Activated CD8-positive, alpha-beta T cell treated with anti-CD3 and anti-CD28 coated beads for 36 hours (primary cell): Measurements from ENCODE around the gene DCXR. TPM values are rescaled to one million over a fixed set of nuclear protein-coding genes. Genes with fewer than 3 reads are reported as not detected.

Experiments
- ATAC-seq: fragments of 200-7000 bp; cut with Tn5 transposase; one replicate; pipeline ENCODE4 v1.10.0; 2021; ENCODE audit warnings: mild to moderate bottlenecking, moderate library complexity
- CTCF ChIA-PET: fragments of 350-600 bp; sonication (Branson Sonifier 250); formaldehyde crosslinking; loops from one replicate; lab custom pipeline; 2021; ENCODE audit warnings: antibody characterized with exemption; lab: Charles Lee
- POLR2A ChIA-PET: fragments of 350-600 bp; sonication (Branson Sonifier 250); formaldehyde crosslinking; loops from one replicate; lab custom pipeline; 2021; ENCODE audit warnings: antibody characterized with exemption; lab: Charles Lee
- DNase-seq: peaks from one replicate; pipeline ENCODE4 v3.0.0-alpha.2; 2020
- H3K27ac Mint-ChIP-seq: one replicate; pipeline ENCODE4 v1.8.0; 2021; ENCODE audit warnings: mild to moderate bottlenecking, mixed read lengths
- H3K27me3 Mint-ChIP-seq: one replicate; pipeline ENCODE4 v1.8.0; 2021; ENCODE audit warnings: mixed read lengths
- H3K36me3 Mint-ChIP-seq: one replicate; pipeline ENCODE4 v1.8.0; 2021; ENCODE audit warnings: low read depth, mixed read lengths
- H3K4me1 Mint-ChIP-seq: one replicate; pipeline ENCODE4 v1.8.0; 2021; ENCODE audit warnings: low read depth, mixed read lengths
- H3K4me3 Mint-ChIP-seq: one replicate; pipeline ENCODE4 v1.8.0; 2021; ENCODE audit warnings: mild to moderate bottlenecking, moderate library complexity, mixed read lengths
- H3K9me3 Mint-ChIP-seq: one replicate; pipeline ENCODE4 v1.8.0; 2021; ENCODE audit warnings: mixed read lengths
- CTCF ChIP-seq: fragments of 200-600 bp; IDR thresholded peaks from one replicate; pipeline ENCODE4 v1.8.0; 2022; ENCODE audit warnings: antibody characterized with exemption, mild to moderate bottlenecking
- intact Hi-C: fragments of 100-400 bp; cut with micrococcal nuclease; formaldehyde crosslinking; loops from one replicate; pipeline ENCODE4 v1.10.0; 2022
- total RNA-seq, 2 experiments: library from RNA; stranded (reverse); gene quantifications; one replicate each; pipeline ENCODE4 v1.2.3, GENCODE V29; 2021

DCXR gene
- total RNA-seq, 2 experiments from 2014 or later: 99.2 to 101 TPM

GRCh38 chr17:82009413-82009812 is 28.1 kb downstream of the DCXR start:
- no peak for TF ChIP-seq CTCF
- no peaks in the 10 kb centered on the region for H3K36me3 Mint-ChIP-seq
- POLR2A ChIA-PET: no interaction called here
- H3K4me1 Mint-ChIP-seq: peaks cover 6% of the 10 kb centered on the region
- intact Hi-C loops: no loop called here
- peak; percentile 74 for ATAC-seq
- peak overlapping the region; percentile 30 for H3K27ac Mint-ChIP-seq
- no peaks in the 10 kb centered on the region for H3K27me3 Mint-ChIP-seq
- CTCF ChIA-PET: interaction anchor here (1.0 to 1.6 kb wide), 3 partner anchors 10 to 50 kb away, joined by 3 to 7 read pairs (median 4); no protein-coding TSS in a partner anchor
- no peak overlapping the region for H3K4me3 Mint-ChIP-seq
- peak; percentile 67 for DNase-seq
- H3K9me3 Mint-ChIP-seq: no peaks in the 10 kb centered on the region

- TF ChIP-seq CTCF: no peak
- CTCF ChIA-PET: interaction anchor here (1.6 kb wide), 1 partner anchor 11 kb away, joined by 7 read pairs; no protein-coding TSS in a partner anchor
- DNase-seq (no peak), ATAC-seq (peak; percentile 10)
- H3K36me3 Mint-ChIP-seq: no peaks in the 10 kb centered on the region
- peaks cover 6% of the 10 kb centered on the region for H3K4me1 Mint-ChIP-seq
- H3K27me3 Mint-ChIP-seq: no peaks in the 10 kb centered on the region
- intact Hi-C loops: no loop called here
- H3K4me3 Mint-ChIP-seq: no peak overlapping the region
- POLR2A ChIA-PET: no interaction called here
- no peaks in the 10 kb centered on the region for H3K9me3 Mint-ChIP-seq
- H3K27ac Mint-ChIP-seq: no peak overlapping the region
Observed at GRCh38 chr17:82008941-82009405, 28.5 kb downstream of the DCXR start.

- POLR2A ChIA-PET: no interaction called here
- intact Hi-C loops: no loop called here
- CTCF ChIA-PET: no interaction called here
- Mint-ChIP-seq H3K9me3 (no peaks in the 10 kb centered on the region), H3K27ac (no peak overlapping the region), H3K4me1 (peaks cover 6% of the 10 kb centered on the region), H3K36me3 (no peaks in the 10 kb centered on the region), H3K4me3 (no peak overlapping the region), H3K27me3 (no peaks in the 10 kb centered on the region)
- ATAC-seq (no peak), DNase-seq (no peak)
- TF ChIP-seq CTCF: no peak
Observed at GRCh38 chr17:82008258-82008940, 29.1 kb downstream of the DCXR start.

GRCh38 chr17:82007495-82008257 is 29.8 kb downstream of the DCXR start:
- intact Hi-C loops: no loop called here
- Mint-ChIP-seq H3K27ac (no peak overlapping the region), H3K4me1 (peaks cover 6% of the 10 kb centered on the region), H3K9me3 (no peaks in the 10 kb centered on the region), H3K27me3 (no peaks in the 10 kb centered on the region), H3K4me3 (no peak overlapping the region), H3K36me3 (no peaks in the 10 kb centered on the region)
- ATAC-seq: no peak
- POLR2A ChIA-PET: no interaction called here
- no peak for DNase-seq
- TF ChIP-seq CTCF: no peak
- CTCF ChIA-PET: no interaction called here

GRCh38 chr17:82007228-82007494 is 30.3 kb downstream of the DCXR start:
- Mint-ChIP-seq H3K4me3 (no peak overlapping the region), H3K27me3 (no peaks in the 10 kb centered on the region), H3K36me3 (no peaks in the 10 kb centered on the region), H3K27ac (no peak overlapping the region), H3K4me1 (peaks cover 6% of the 10 kb centered on the region), H3K9me3 (no peaks in the 10 kb centered on the region)
- TF ChIP-seq CTCF: no peak
- intact Hi-C loops: no loop called here
- ChIA-PET CTCF (no interaction called here), POLR2A (no interaction called here)
- ATAC-seq (no peak), DNase-seq (no peak)
